ENCODE measurements around the gene ZNF77. TPM values are rescaled to one million over a fixed set of nuclear protein-coding genes. Genes with fewer than 3 reads are reported as not detected.
"Not testable (repeated sequence)": the region's sequence is repeated elsewhere in the genome, so short reads cannot be mapped to it uniquely, and the experiment has no call there.

Gene ZNF77
- total RNA-seq, 4 donors from 2014 or later, result 5.1 to 7.0 (median 6.2) TPM

- 91 to 93% methylated on average over 11 of the region's 11 CpGs for WGBS, 2 donors
- intact Hi-C loops (cut with DNase I), result no loop called here
Observed at GRCh38 chr19:2905918-2906519, 38.8 kb downstream of the ZNF77 start.

GRCh38 chr19:2903326-2903725, 41.4 kb downstream of the ZNF77 start:
- WGBS, 2 donors, result 92 to 97% methylated on average over 13 of the region's 13 CpGs
- not testable (repeated sequence) for H3K4me3 ChIP-seq (replicated peaks in 1 of 3); H3K27ac ChIP-seq; H3K36me3 ChIP-seq; H3K27me3 ChIP-seq; H3K4me1 ChIP-seq; H3K9me3 ChIP-seq; DNase-seq
- intact Hi-C loops (cut with DNase I), result loop anchor here (5.0 kb wide), 1 partner anchor 39 kb away; the partner anchor contains the start of gene ZNF77

More at GRCh38 chr19:2905918-2906519, 38.8 kb downstream of the ZNF77 start:
- H3K4me3 ChIP-seq (replicated peaks in 1 of 3), result no peak overlapping the region
- no peaks in the 10 kb centered on the region for H3K9me3 ChIP-seq
- no peak for DNase-seq
- H3K36me3 ChIP-seq, result no peaks in the 10 kb centered on the region
- no peak overlapping the region for H3K27ac ChIP-seq
- no peaks in the 10 kb centered on the region for H3K27me3 ChIP-seq
- no peak for TF ChIP-seq POLR2A (IDR thresholded peaks at IDR 0.05)
- TF ChIP-seq CTCF (IDR thresholded peaks at IDR 0.05), result no peak
- peaks cover 0 to 6% of the 10 kb centered on the region in 2 donors for H3K4me1 ChIP-seq

- Histone ChIP-seq H3K4me3 (replicated peaks in 1 of 3) (no peak overlapping the region), H3K4me1 (peaks cover 0 to 6% of the 10 kb centered on the region in 2 donors), H3K27me3 (no peaks in the 10 kb centered on the region), H3K27ac (no peak overlapping the region), H3K36me3 (no peaks in the 10 kb centered on the region), H3K9me3 (no peaks in the 10 kb centered on the region)
- no peak for TF ChIP-seq CTCF (IDR thresholded peaks at IDR 0.05)
- no peak for TF ChIP-seq POLR2A (IDR thresholded peaks at IDR 0.05)
- no peak for DNase-seq
- WGBS, 2 donors, result 71 to 83% methylated on average over 8 to 13 of the region's 13 CpGs
- intact Hi-C loops (cut with DNase I), result loop anchor here (5.0 kb wide), 1 partner anchor 40 kb away; the partner anchor contains the start of gene ZNF77
Observed at GRCh38 chr19:2902590-2903218, 42.1 kb downstream of the ZNF77 start.

- peak within 1 kb of the TSS; percentile 54 to 84 (median 70) for H3K4me3 ChIP-seq (replicated peaks in 1 of 3)
- no peak for TF ChIP-seq CTCF (IDR thresholded peaks at IDR 0.05)
- TF ChIP-seq POLR2A (IDR thresholded peaks at IDR 0.05), result peak in 1 of 2 donors; percentile 55
- peak within 1 kb of the TSS; percentile 84 to 89 (median 85) for H3K27ac ChIP-seq
- no peaks in the 10 kb centered on the region for H3K36me3 ChIP-seq
- intact Hi-C loops (cut with DNase I), result loop anchor here (5.0 kb wide), 1 partner anchor 42 kb away; the partner anchor contains the start of gene ZNF77
- DNase-seq, result peak; percentile 100
- peaks cover 0 to 6% of the 10 kb centered on the region in 2 donors for H3K4me1 ChIP-seq
- no peaks in the 10 kb centered on the region for H3K9me3 ChIP-seq
- WGBS, 2 donors, result 0% methylated on average over 38 to 52 of the region's 100 CpGs
- no peaks in the 10 kb centered on the region for H3K27me3 ChIP-seq
Observed at GRCh38 chr19:2900296-2901252, 44.2 kb downstream of the ZNF77 start, which contains the start of gene ZNF57. Gene ZNF57, plus strand, starts transcription at chr19:2900928. Its CDS starts 118 bp downstream, at chr19:2901046.

GRCh38 chr19:2896694-2897093, 48.1 kb downstream of the ZNF77 start:
- no peak for DNase-seq
- H3K4me3 ChIP-seq (replicated peaks in 1 of 3), result no peak overlapping the region
- H3K27me3 ChIP-seq, result no peaks in the 10 kb centered on the region
- intact Hi-C loops (cut with DNase I), result no loop called here
- H3K4me1 ChIP-seq, result peaks cover 0 to 3% of the 10 kb centered on the region in 2 donors
- no peak overlapping the region for H3K27ac ChIP-seq
- TF ChIP-seq POLR2A (IDR thresholded peaks at IDR 0.05), result no peak
- no peak for TF ChIP-seq CTCF (IDR thresholded peaks at IDR 0.05)
- no peaks in the 10 kb centered on the region for H3K9me3 ChIP-seq
- H3K36me3 ChIP-seq, result no peaks in the 10 kb centered on the region
- WGBS, 2 donors, result 73 to 83% methylated on average over 8 of the region's 8 CpGs

GRCh38 chr19:2890531-2890930, 54.2 kb downstream of the ZNF77 start:
- H3K4me1 ChIP-seq; intact Hi-C loops (cut with DNase I): not testable (repeated sequence)
- 76 to 82% methylated on average over 8 of the region's 8 CpGs for WGBS, 2 donors

More at GRCh38 chr19:2890531-2890930, 54.2 kb downstream of the ZNF77 start:
- not testable (repeated sequence) for H3K27ac ChIP-seq; DNase-seq; H3K27me3 ChIP-seq; H3K4me3 ChIP-seq (replicated peaks in 1 of 3); H3K36me3 ChIP-seq; H3K9me3 ChIP-seq

All from thyroid gland (tissue), 4 donors.